Stimulated activated CD4-positive, alpha-beta T cell treated with anti-CD3 and anti-CD28 coated beads, TNF-alpha, amount 100 ng/mL, for 24 hours (primary cell): Measurements from ENCODE around the gene DUSP21.
"Not testable (repeated sequence)": the region's sequence is repeated elsewhere in the genome, so short reads cannot be mapped to it uniquely, and the experiment has no call there.

Experiments used
- DNase-seq, 3 experiments: peaks; one replicate each; pipeline ENCODE4 v3.0.0-alpha.2; 2020; ENCODE audit warnings: low read depth in 3 of 3

Gene DUSP21

DNA sequence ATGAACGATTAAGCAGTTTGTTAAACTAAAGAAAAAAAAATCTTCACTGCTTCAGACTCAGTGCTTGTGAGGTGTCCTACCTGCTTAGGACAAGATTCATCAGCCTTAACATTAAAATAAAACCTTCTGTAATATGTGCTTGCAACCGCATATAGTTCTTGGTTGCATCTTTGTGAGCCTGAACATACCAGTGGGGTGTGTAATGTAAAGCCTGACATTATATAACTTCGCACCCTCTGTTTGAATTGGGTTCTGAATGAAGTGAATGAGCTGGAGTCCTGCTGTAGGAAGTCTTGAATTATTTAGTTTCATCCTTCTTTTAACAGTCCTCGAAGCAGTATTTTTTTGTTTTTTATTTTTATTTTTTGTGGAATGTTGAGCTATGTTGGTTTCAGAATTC is 32.3 kb downstream of the DUSP21 start:
- no peak for DNase-seq

DNA sequence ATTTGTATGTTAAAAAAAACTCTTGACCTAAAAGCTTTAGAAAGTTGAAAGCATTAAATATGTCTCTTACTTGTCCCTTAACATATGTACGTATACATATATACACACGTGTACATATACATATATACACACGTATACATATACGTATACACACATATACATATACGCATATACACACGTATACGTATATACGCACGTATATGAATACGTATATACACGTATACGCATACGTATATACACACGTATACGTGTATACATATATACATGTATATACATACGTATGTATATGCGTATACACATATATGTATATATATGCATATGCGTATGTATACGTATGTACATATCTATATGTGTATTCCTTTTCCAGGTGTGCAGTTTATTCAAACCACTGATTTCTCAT is 32.9 kb downstream of the DUSP21 start:
- no peak for DNase-seq

DNA sequence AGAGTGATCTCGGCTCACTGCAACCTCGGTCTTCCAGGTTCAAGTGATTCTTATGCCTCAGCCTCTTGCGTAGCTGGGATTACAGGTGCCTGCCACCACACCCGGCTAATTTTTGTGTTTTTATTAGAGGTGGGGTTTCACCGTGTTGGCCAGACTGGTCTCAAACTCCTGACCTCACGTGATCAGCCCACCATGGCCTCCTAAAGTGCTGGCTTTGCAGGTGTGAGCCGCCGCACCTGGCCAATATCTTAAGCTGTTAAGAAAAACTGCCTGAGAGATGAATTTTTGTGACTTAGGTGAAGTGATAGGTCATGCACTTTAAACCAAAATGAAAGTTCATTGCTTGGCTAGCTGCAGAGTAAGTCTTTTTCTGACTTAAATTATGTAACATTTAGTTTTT is 35.0 kb downstream of the DUSP21 start:
- no peak for DNase-seq

DNA sequence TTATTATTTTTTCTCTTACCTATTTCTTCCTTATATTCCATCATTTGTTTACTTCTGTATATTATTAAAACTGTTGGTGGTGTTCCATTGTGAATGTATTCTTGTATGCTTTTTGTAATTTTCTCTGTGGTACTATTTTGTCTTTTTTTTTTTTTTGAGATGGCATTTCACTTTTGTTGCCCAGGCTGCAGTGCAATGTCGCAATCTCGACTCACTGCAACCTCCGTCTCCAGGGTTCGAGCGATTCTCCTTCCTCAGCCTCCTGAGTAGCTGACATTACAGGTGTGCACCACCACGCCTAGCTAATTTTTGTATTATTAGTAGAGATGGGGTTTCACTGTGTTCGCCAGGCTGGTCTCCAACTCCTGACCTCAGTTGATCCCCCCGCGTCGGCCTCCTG is 37.7 kb downstream of the DUSP21 start:
- DNase-seq: no peak

DNA sequence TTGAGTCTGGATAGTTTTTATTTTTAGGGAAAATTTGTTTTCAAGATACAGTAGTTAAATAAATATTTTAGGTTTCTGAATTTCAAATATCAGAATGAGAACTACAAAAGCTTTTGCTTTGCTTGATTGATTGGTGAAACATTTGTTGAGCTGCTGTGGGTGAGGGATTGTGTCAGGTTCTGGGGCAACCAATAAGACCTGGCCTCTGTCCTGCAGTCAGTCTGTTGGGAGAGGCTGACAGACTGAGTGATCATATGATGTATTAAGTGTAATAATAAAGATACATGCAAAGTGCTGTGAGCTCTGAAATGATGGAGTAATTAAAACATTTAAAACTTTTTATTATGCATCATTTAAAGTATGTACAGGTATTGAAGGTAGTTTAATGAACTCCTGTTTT is 38.8 kb downstream of the DUSP21 start:
- DNase-seq: no peak

DNA sequence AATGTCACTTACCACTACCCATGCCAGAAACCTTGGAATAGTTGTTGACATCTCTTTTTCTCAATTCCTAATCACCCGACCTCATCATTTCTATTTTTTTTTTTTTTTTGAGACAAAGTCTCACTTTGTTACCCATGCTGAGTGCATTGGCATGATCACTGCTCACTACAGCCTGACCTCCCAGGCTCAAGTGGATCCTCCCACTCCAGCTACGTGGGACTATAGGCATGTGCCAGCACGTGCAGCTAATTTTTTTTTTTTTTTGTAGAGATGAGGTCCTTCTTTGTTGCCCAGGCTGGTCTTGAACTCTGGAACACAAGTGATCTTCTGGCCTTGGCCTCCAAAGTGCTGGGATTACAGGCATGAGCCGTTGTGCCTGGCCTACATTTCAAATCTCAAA is 41.1 kb downstream of the DUSP21 start:
- no peak for DNase-seq

DNA sequence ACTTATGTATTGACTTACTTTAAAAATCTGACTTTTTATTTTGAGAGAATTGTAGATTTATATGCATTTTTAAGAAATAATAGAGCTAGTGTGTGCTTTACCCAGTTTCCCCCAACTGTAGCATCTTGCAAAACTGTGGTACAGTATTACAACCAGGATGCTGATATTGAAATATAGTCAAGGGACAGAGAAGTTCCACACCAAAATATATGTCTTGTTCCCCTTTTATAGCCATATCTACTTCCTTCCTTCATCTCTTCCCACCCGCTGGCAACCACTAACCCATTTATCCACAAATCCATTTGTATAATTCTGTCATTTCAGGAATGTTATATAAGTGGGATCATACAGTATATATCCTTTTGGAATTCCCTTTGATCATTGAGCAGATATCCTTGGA is 46.0 kb downstream of the DUSP21 start:
- no peak for DNase-seq

DNA sequence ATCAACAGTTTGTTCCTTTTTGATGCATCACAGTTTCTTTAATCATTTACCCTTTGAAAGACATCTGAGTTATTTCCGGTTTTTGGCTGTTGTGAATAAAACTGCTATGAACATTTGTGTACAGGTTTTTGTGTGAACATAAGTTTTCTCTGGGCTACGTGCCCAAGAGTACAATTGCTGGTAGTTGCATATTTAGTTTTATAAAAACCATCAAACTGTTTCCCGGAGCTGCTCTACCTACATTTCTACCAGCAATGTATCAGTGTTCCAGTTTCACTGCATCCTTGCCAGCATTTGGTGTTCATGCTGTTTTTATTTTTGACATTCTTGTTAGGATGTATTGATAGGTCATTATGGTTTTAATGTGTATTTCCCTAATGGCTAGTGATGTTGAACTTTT is 46.4 kb downstream of the DUSP21 start:
- no peak for DNase-seq

DNA sequence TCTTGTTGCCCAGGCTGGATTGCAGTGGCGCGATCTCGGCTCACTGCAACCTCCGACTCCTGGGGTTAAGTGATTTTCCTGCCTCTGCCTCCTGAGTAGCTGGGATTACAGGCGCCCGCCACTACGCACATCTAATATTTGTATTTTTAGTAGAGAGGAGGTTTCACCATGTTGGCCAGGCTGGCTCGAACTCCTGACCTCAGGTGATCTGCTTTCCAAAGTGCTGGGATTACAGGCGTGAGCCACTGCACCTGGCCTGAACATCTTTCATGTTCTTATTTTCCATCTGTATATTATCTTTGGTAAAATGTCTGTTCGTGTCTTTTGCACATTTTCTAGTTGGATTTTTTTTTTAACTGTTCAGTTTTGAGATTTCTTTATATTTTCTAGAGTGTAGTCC is 46.9 kb downstream of the DUSP21 start:
- DNase-seq: not testable (repeated sequence)

DNA sequence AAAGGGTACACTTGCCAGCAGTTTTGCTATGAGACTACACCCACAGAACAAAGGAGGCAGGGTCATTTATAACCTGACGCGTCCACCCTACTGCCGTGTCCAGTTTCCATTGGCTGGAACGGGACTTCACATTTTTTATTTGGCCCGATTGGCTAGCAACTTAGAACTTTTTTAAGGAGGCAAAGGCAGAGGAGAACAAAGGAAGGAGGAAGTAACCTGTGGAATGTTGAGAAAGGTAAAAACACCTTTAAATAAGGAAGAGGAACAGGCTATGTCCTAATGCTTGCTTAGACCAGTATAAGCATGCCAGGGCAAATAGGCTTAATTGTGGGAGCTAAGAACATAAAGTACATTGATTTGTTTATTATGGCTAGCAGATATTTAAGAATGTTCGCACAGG is 47.8 kb downstream of the DUSP21 start:
- no peak for DNase-seq
